ENCODE results near the gene KCNH3. TPM values are rescaled to one million over a fixed set of nuclear protein-coding genes. Genes with fewer than 3 reads are reported as not detected.

The KCNH3 gene
- total and polyA plus RNA-seq, 2 of the 13 experiments (the other 11 are each of a cell fraction or from before 2014, with no cell fraction given), result 0.01 to 0.07 TPM

- no peak for TF ChIP-seq KAT2B (IDR thresholded peaks at IDR 0.05; ENCODE audit: borderline replicate concordance, low read depth, low read length)
Measured at GRCh38 chr12:49562233-49562632, 23.4 kb downstream of the KCNH3 start (continued).

GRCh38 chr12:49562831-49563230 is 24.0 kb downstream of the KCNH3 start:
- 100% methylated on average over 2 of the region's 6 CpGs for WGBS (ENCODE audit: low lambda C conversion rate)
- TF ChIP-seq ZGPAT (CRISPR knock-in tag; IDR thresholded peaks at IDR 0.05) (no peak), CHD2 (IDR thresholded peaks at IDR 0.05; ENCODE audit: low read depth, low read length) (no peak), SNAPC5 (CRISPR knock-in tag; IDR thresholded peaks at IDR 0.05; ENCODE audit: borderline replicate concordance) (no peak)
- H3K9ac ChIP-seq (ENCODE audit: insufficient read depth, low read depth, low read length), result no peak overlapping the region
- DNase-seq (ENCODE audit: low spot score) (no peak), FAIRE-seq (no peak), ATAC-seq (no peak)
- H3K4me3 ChIP-seq (replicated peaks in 1 of 3; ENCODE audit: insufficient read depth in 1 of 3, low read depth in 2 of 3, low read length in 3 of 3), result no peak overlapping the region
- in situ Hi-C loops (cut with HindIII; ENCODE audit: extremely low pct_ligation_motif_present, low pct_unique_long_range_greater_than_20kb) (no loop called here), intact Hi-C loops (cut with micrococcal nuclease; ENCODE audit: unreplicated experiment) (no loop called here)
- no peak overlapping the region for H3K4me2 ChIP-seq (ENCODE audit: low read depth, low read length)
- H3K9me3 ChIP-seq (ENCODE audit: low read length), result no peaks in the 10 kb centered on the region
- no peak overlapping the region for H3K27ac ChIP-seq (ENCODE audit: extremely low read length, insufficient read depth, low read length)
- H2AFZ ChIP-seq (ENCODE audit: low read length), result no peak overlapping the region
- peaks cover 10% of the 10 kb centered on the region for H3K4me1 ChIP-seq (ENCODE audit: insufficient read depth, low read length)
- CTCF ChIA-PET (ENCODE audit: low intra/inter-chr PET ratio, low total read pairs), result no interaction called here
- no peaks in the 10 kb centered on the region for H4K20me1 ChIP-seq (ENCODE audit: insufficient read depth, low read length)
- H3K36me3 ChIP-seq (replicated peaks in 1 of 2; ENCODE audit: control insufficient read depth in 1 of 2, insufficient read depth in 2 of 2, low read length in 2 of 2), result peaks cover 33 to 77% of the 10 kb centered on the region in 2 experiments
- POLR2A ChIA-PET, result interaction anchor here (1.5 kb wide), 1 partner anchor 12 kb away, joined by 3 read pairs; no protein-coding TSS in a partner anchor
- no peaks in the 10 kb centered on the region; a peak in 1 of 5 replicates for H3K27me3 ChIP-seq (ENCODE audit: control insufficient read depth in 1 of 2, insufficient read depth in 2 of 2, low read length in 2 of 2)
- no TSS peak for BruUV-seq (replicated peaks)
- H3K79me2 ChIP-seq (ENCODE audit: insufficient read depth, low read length), result peaks cover 17% of the 10 kb centered on the region

All from HepG2 (cell line).